Prostate gland (tissue), 2 donors: ENCODE data around the gene ANTKMT.

Experiments
- CTCF ChIP-seq, 4 experiments: fragments of 200-600 bp in 2 of 4; fragments of 450-650 bp in 2 of 4; sonication (generic) in 2 of 4; IDR thresholded peaks; 1 replicate in 3 of 4; 2 replicates in 1 of 4; pipeline ENCODE4 v1.5.1; 2016 to 2019; ENCODE audit warnings: antibody characterized with exemption in 4 of 4, mild to moderate bottlenecking in 2 of 4, moderate library complexity in 2 of 4
- POLR2A ChIP-seq: fragments of 450-650 bp; IDR thresholded peaks from one replicate; pipeline ENCODE4 v1.6.1; 2016; ENCODE audit warnings: antibody characterized with exemption, mild to moderate bottlenecking

GRCh38 chr16:684961-685696 lies 35.8 kb upstream of the ANTKMT start:
- no peak for TF ChIP-seq CTCF (IDR thresholded peaks at IDR 0.05)
- no peak for TF ChIP-seq POLR2A
